ENCODE data around the gene FOXC1. TPM values are rescaled to one million over a fixed set of nuclear protein-coding genes. Genes with fewer than 3 reads are reported as not detected.

Gene FOXC1
- total and polyA plus RNA-seq, 8 donors, result 0.25 to 8.3 (median 2.8) TPM

DNA sequence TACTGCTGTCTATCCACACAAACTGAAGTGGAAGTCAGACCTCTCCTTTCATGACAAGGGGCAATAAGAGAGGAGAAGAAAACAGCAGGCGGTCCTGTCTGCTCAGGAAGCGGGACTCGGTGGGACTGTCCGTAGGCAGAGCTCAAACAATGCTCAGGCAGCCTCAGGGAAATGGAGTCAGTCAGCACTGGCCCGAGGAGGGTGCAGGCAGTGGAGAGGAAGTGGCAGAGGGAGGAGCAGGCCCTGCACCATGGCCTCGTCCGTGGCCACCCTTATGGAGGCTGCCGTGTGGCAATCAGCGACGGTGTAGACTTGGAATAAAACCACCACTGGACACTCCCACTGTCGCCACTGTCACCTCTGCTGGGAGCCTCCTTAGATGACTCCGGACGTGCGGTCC lies 19.6 kb downstream of the FOXC1 start:
- DNase-seq, result no peak
- intact Hi-C loops (cut with DNase I; ENCODE audit: low total_unique reads), result no loop called here
- Histone ChIP-seq H3K36me3 (peaks cover 0 to 2% (median under 1%) of the 10 kb centered on the region in 4 donors), H3K9me3 (no peaks in the 10 kb centered on the region), H3K4me1 (peaks cover 0 to 17% (median 13%) of the 10 kb centered on the region in 4 donors), H3K4me3 (no peak overlapping the region), H3K27me3 (peaks cover 1 to 69% (median 16%) of the 10 kb centered on the region in 3 donors), H3K27ac (no peak overlapping the region)
- WGBS, 5 donors, result 91 to 93% (median 92%) methylated on average over 14 of the region's 14 CpGs
- TF ChIP-seq POLR2A (IDR thresholded peaks at IDR 0.05), result no peak

- intact Hi-C loops (cut with DNase I; ENCODE audit: low total_unique reads), result no loop called here
- 90 to 96% (median 93%) methylated on average over 7 to 10 of the region's 10 CpGs for WGBS, 5 donors
- Histone ChIP-seq H3K4me3 (no peak overlapping the region), H3K27me3 (peaks cover 0 to 62% (median 6%) of the 10 kb centered on the region in 3 donors), H3K36me3 (peaks cover 0 to 8% (median 0%) of the 10 kb centered on the region in 4 donors), H3K27ac (no peak overlapping the region), H3K4me1 (peaks cover 0 to 8% (median 4%) of the 10 kb centered on the region in 4 donors), H3K9me3 (no peaks in the 10 kb centered on the region)
- TF ChIP-seq POLR2AphosphoS5 (IDR thresholded peaks at IDR 0.05) (no peak), EP300 (IDR thresholded peaks at IDR 0.05) (no peak), POLR2A (IDR thresholded peaks at IDR 0.05) (no peak)
- TF ChIP-seq, protein P1, sequence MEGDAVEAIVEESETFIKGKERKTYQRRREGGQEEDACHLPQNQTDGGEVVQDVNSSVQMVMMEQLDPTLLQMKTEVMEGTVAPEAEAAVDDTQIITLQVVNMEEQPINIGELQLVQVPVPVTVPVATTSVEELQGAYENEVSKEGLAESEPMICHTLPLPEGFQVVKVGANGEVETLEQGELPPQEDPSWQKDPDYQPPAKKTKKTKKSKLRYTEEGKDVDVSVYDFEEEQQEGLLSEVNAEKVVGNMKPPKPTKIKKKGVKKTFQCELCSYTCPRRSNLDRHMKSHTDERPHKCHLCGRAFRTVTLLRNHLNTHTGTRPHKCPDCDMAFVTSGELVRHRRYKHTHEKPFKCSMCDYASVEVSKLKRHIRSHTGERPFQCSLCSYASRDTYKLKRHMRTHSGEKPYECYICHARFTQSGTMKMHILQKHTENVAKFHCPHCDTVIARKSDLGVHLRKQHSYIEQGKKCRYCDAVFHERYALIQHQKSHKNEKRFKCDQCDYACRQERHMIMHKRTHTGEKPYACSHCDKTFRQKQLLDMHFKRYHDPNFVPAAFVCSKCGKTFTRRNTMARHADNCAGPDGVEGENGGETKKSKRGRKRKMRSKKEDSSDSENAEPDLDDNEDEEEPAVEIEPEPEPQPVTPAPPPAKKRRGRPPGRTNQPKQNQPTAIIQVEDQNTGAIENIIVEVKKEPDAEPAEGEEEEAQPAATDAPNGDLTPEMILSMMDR (IDR thresholded peaks at IDR 0.05), result no peak
- DNase-seq, result no peak
These were observed 20.6 kb downstream of the FOXC1 start for GRCh38 chr6:1630212-1630770.

DNA sequence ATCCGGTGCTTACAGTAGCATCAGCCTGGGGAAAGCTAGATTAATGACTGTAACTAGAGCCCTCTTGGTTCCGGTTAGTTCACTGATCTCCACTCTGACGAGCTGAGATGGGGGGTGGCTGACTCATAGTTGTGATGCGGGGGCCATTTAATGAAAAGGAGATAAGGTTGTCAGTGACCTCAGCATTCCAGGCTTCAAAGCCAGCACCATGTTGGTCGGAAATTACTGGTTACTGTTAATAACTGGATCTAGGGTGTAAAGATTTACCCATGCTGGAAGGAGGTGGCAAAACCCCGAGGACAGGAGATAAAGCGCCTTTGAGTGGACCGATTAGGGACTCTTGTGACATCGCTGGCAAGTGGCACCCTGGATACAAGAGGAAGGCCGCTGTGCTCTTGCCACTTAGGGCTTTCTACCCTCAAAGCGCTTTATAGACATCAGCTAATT lies 21.1 kb downstream of the FOXC1 start:
- intact Hi-C loops (cut with DNase I; ENCODE audit: low total_unique reads), result no loop called here
- Histone ChIP-seq H3K27ac (no peak overlapping the region), H3K4me3 (no peak overlapping the region), H3K27me3 (peaks cover 0 to 56% (median 4%) of the 10 kb centered on the region in 3 donors), H3K4me1 (peaks cover 0 to 2% (median 1%) of the 10 kb centered on the region in 4 donors), H3K9me3 (no peaks in the 10 kb centered on the region), H3K36me3 (peaks cover 0 to 8% (median 0%) of the 10 kb centered on the region in 4 donors)
- DNase-seq, result no peak
- TF ChIP-seq, protein P1 (IDR thresholded peaks at IDR 0.05), result no peak
- TF ChIP-seq POLR2AphosphoS5 (IDR thresholded peaks at IDR 0.05) (no peak), EP300 (IDR thresholded peaks at IDR 0.05) (no peak), POLR2A (IDR thresholded peaks at IDR 0.05) (no peak)
- 83 to 88% (median 86%) methylated on average over 11 of the region's 11 CpGs for WGBS, 5 donors

GRCh38 chr6:1631251-1631650 lies 21.5 kb downstream of the FOXC1 start:
- WGBS, 5 donors, result 81 to 96% (median 94%) methylated on average over 4 of the region's 4 CpGs
- no peak overlapping the region for H3K27ac ChIP-seq
- H3K4me1 ChIP-seq, result no peaks in the 10 kb centered on the region
- intact Hi-C loops (cut with DNase I; ENCODE audit: low total_unique reads), result no loop called here
- peaks cover 0 to 52% (median 3%) of the 10 kb centered on the region in 3 donors for H3K27me3 ChIP-seq
- H3K9me3 ChIP-seq, result no peaks in the 10 kb centered on the region
- DNase-seq, result no peak
- H3K4me3 ChIP-seq, result no peak overlapping the region
- TF ChIP-seq POLR2AphosphoS5 (IDR thresholded peaks at IDR 0.05) (no peak), EP300 (IDR thresholded peaks at IDR 0.05) (no peak), POLR2A (IDR thresholded peaks at IDR 0.05) (no peak)
- TF ChIP-seq, protein P1 (IDR thresholded peaks at IDR 0.05), result no peak
- H3K36me3 ChIP-seq, result peaks cover 0 to 8% (median 0%) of the 10 kb centered on the region in 4 donors

Data from stomach (tissue), 9 donors.